ENCODE measurements around the gene PTGIS. TPM values are rescaled to one million over a fixed set of nuclear protein-coding genes. Genes with fewer than 3 reads are reported as not detected.

The PTGIS gene
- total and polyA plus RNA-seq, 10 donors, result 0.15 to 1.6 (median 0.92) TPM

- H3K36me3 ChIP-seq, result no peaks in the 10 kb centered on the region
- TF ChIP-seq CTCF (IDR thresholded peaks at IDR 0.05 in 8 of 11, conservative IDR thresholded peaks at IDR 0.05 in 3 of 11) (peak; percentile 87 to 96 (median 94)), POLR2A (IDR thresholded peaks at IDR 0.05) (no peak), POLR2AphosphoS5 (IDR thresholded peaks at IDR 0.05) (peak in 2 of 3 donors; percentile 38 to 46)
- DNase-seq, result peak; percentile 93
- no peak overlapping the region for H3K27ac ChIP-seq
- intact Hi-C loops (cut with DNase I; ENCODE audit: low total_unique reads), result loop anchor here (2.0 to 10.0 kb wide), 2 partner anchors 68 to 274 kb away; no protein-coding TSS in a partner anchor
- H3K4me1 ChIP-seq, result peaks cover 9 to 34% (median 19%) of the 10 kb centered on the region in 6 donors
- H3K4me3 ChIP-seq, result peak overlapping the region in 1 of 8 donors; percentile 38
- WGBS, 5 donors, result 6 to 13% (median 7%) methylated on average over 8 to 17 of the region's 17 CpGs
- H3K9me3 ChIP-seq, result no peaks in the 10 kb centered on the region
- peaks cover 0 to 39% (median 0%) of the 10 kb centered on the region in 7 donors for H3K27me3 ChIP-seq (replicated peaks in 1 of 7)
Measured at GRCh38 chr20:49608752-49609670, 41.1 kb upstream of the PTGIS start.

DNA sequence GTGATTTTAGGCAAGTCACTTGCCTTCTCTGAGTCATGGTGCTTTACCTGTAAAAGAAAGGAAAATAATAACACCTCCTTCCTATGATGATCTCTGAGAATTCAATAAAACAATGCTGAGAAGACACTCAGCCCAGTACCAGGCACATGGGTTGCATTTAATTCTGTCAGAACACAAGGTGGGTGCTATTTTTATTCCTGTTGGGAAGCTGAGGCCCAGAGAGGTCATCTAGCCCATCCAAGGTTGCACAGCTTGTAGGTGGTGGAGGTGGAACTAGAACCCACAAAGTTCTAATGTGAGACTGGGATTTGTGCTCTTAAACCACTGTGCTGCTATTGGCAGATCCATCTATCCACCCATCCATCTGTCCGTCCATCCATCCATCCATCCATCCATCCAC lies 39.6 kb upstream of the PTGIS start:
- TF ChIP-seq POLR2A (IDR thresholded peaks at IDR 0.05) (no peak), POLR2AphosphoS5 (IDR thresholded peaks at IDR 0.05) (no peak), CTCF (IDR thresholded peaks at IDR 0.05 in 8 of 11, conservative IDR thresholded peaks at IDR 0.05 in 3 of 11) (no peak)
- no peak for DNase-seq
- Histone ChIP-seq H3K36me3 (no peaks in the 10 kb centered on the region), H3K4me3 (no peak overlapping the region), H3K27ac (no peak overlapping the region), H3K27me3 (replicated peaks in 1 of 7) (peaks cover 0 to 39% (median 0%) of the 10 kb centered on the region in 7 donors), H3K9me3 (no peaks in the 10 kb centered on the region), H3K4me1 (peaks cover 9 to 34% (median 19%) of the 10 kb centered on the region in 6 donors)
- intact Hi-C loops (cut with DNase I; ENCODE audit: low total_unique reads), result loop anchor here (10.0 kb wide), 1 partner anchor 273 kb away; no protein-coding TSS in a partner anchor
- WGBS, 5 donors, result 100% methylated on average over 1 of the region's 1 CpG

- intact Hi-C loops (cut with DNase I; ENCODE audit: low total_unique reads), result loop anchor here (10.0 kb wide), 1 partner anchor 268 kb away; no protein-coding TSS in a partner anchor
- 69 to 88% (median 80%) methylated on average over 11 of the region's 11 CpGs for WGBS, 5 donors
- no peak for TF ChIP-seq CTCF (IDR thresholded peaks at IDR 0.05 in 8 of 11, conservative IDR thresholded peaks at IDR 0.05 in 3 of 11)
- no peak for TF ChIP-seq POLR2A (IDR thresholded peaks at IDR 0.05)
- no peak for TF ChIP-seq POLR2AphosphoS5 (IDR thresholded peaks at IDR 0.05)
- Histone ChIP-seq H3K36me3 (no peaks in the 10 kb centered on the region), H3K27ac (no peak overlapping the region), H3K9me3 (peaks cover 0 to 1% (median 0%) of the 10 kb centered on the region in 8 donors), H3K27me3 (replicated peaks in 1 of 7) (peaks cover 0 to 27% (median 0%) of the 10 kb centered on the region in 7 donors), H3K4me3 (no peak overlapping the region), H3K4me1 (no peaks in the 10 kb centered on the region)
- DNase-seq, result no peak
Measured at GRCh38 chr20:49603209-49603627, 35.3 kb upstream of the PTGIS start.
